ENCODE data around the gene ITPR1.

DNA sequence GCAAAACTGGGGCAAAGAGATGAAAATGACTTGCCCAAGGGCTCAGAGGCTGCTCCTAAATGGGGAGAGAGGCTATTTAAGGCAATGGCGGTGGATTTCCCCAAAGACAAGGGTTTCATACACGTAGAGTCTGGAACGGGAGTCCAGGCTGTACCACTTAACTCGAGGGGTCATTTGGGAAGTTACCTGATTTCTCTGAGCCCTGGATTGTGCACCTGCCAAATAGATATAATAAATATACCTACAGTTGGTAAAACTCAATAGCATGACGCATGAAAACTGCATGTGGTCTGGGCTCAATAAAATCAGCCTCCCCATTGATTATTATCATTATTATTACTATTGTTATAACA lies 1.3 kb upstream of the ITPR1 start:
- no peak for TF ChIP-seq EZH2 (IDR thresholded peaks at IDR 0.05; ENCODE audit: borderline replicate concordance, low read length)
- TF ChIP-seq CTCF (IDR thresholded peaks at IDR 0.05; ENCODE audit: low read length), result no peak
